SK-MEL-5 (cell line): ENCODE results near the gene SOCS6. TPM values are rescaled to one million over a fixed set of nuclear protein-coding genes. Genes with fewer than 3 reads are reported as not detected.
"Not testable (repeated sequence)": the region's sequence is repeated elsewhere in the genome, so short reads cannot be mapped to it uniquely, and the experiment has no call there.

Source experiments
- DNase-seq: peaks from one replicate; pipeline ENCODE4 v3.0.0-alpha.2; 2016; ENCODE audit warnings: low read depth, low spot score
- in situ Hi-C: cut with HindIII; loops from 2 replicates; pipeline ENCODE4 v1.10.0; 2016; ENCODE audit warnings: low sequenced_read_pairs, high pct_unique_total_duplicates, low pct_unique_long_range_greater_than_20kb
- polyA plus RNA-seq, 2 experiments: library from polyadenylated mRNA; depleted of rRNA; stranded (reverse); fragments of >200 nt; gene quantifications; 2 replicates each; pipeline ENCODE4 v1.2.3, GENCODE V29; 2015
- total RNA-seq: library from RNA; depleted of rRNA; stranded (reverse); fragments of >200 nt; shearing (Covaris generic); gene quantifications from 2 replicates; pipeline ENCODE4 v1.2.3, GENCODE V29; 2014; rRNA removed

The SOCS6 gene
- total RNA-seq: 29.6 and 33.3 TPM in 2 replicates
- 18.8 and 19.5 TPM in 2 replicates for polyA plus RNA-seq (2015; cell fraction: cytosol; rRNA removed)
- polyA plus RNA-seq (2015; cell fraction: nucleus; rRNA removed): 24.6 and 30.7 TPM in 2 replicates

GRCh38 chr18:70288851-70289328 is at the start of gene SOCS6:
Gene SOCS6, plus strand, starts transcription at chr18:70289045. Its CDS starts 35,624 bp downstream, at chr18:70324669.
- in situ Hi-C loops: no loop called here
- peak; percentile 37 for DNase-seq

DNA sequence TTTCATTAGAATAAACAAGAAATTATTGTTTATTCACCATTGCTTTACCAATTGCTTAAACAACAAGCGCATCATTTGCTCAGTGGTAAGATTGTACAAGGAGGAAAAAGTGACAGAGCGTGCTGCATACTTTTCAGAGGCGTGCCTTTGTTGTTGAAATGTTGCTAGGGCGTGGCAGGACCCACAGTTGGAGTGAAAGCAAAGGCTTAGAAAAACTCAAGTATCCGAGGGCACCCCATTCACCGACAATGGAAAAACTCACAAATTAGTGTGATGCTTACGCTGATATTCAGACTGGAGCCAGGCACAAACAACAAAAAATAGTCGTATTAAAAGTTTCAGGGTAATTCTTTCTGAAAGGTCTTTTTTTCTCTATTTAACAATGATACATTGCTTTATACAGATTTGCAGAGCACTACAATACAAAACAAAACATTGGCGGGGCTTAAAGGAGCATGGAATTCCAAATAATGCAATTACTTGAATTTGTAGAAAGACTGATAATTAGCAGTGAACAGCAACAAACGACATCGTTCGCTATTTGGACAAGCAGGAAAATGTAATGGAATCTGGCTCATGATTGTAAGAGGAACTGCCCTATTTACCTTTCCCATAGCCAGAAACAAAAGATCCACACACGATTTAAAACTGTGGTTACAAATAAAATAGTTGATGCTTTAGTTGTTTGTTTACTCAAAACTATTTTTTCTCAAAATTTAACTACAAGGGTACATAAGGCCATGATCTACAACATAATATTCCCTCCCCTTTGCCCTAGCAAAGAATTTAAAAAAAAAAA is 45.5 kb upstream of the SOCS6 start:
- DNase-seq: no peak
- in situ Hi-C loops: no loop called here

DNA sequence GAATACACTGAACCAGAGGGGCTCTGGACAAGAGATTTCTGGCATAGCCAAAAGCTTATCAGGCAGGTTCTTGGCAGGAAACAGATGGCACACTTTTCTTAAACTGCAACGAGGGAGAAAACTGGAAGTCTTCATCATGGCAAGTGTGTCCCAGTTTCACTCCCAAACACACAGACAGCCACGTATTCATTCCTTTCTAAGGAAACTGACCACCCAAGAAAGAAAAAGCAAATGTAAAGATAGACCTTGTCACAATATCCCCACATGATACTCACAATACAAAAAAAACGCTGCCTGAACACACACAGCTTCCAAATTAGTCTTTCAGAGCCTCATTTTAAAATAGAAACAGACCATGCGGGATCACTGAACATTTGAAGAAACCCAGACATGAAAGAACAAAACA is 42.8 kb upstream of the SOCS6 start:
- in situ Hi-C loops: no loop called here
- peak; percentile 46 for DNase-seq

- DNase-seq: no peak
- in situ Hi-C loops: no loop called here
Observed at GRCh38 chr18:70249118-70249517, 39.7 kb upstream of the SOCS6 start.

DNA sequence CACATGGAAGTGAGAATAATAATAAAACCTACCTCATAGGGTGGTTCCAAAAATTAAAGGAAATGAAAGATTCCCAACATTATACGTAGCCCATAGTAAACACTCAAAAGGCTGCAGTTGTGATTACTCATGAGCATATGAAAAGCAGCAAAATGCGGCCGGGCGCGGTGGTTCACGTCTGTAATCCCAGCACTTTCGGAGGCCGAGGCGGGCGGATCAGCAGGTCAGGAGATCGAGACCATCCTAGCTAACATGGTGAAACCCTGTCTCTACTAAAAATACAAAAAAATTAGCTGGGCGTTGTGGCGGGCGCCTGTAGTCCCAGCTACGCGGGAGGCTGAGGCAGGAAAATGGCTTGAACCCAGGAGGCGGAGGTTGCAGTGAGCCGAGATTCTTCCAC is 39.0 kb upstream of the SOCS6 start:
- DNase-seq, in situ Hi-C loops: not testable (repeated sequence)

DNA sequence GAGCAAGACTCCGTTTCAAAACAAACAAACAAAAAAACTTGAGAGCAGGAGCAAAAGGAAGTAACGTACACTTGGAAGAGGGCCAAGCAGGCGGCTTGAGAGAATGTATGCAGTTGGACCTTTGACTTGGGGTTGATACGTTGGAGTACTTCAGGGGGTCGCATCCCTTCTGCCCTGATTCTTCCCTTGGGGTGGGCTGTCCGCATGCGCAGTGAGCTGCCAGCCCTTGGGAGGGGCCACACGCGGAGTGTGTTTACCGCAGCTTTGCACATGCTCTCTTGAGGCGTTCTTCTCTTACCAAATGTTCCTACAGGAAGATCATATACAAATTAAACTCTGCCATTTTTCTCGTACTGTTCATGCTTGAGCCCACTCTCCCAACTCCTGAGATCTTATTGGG is 38.1 kb upstream of the SOCS6 start:
- in situ Hi-C loops: no loop called here
- DNase-seq: no peak

DNA sequence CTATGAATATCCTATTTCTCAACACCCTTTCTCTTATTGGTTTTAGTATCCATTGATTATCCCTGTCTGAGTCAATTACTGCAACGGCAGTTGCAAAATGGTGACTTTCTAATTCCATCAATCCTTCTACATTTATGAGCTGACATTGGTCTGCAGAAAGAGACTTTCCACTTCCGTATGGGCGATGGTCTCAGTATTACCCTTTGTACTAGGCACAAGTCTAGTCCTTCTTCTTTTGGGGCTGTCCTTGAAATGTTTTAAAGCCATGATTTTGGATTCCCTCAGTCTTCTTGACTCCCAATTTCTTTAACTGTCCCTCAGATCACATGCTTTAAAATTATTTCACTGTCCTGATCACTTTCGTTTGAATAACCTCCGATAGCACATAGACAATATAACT is 32.7 kb upstream of the SOCS6 start:
- in situ Hi-C loops: no loop called here
- peak; percentile 72 for DNase-seq

DNA sequence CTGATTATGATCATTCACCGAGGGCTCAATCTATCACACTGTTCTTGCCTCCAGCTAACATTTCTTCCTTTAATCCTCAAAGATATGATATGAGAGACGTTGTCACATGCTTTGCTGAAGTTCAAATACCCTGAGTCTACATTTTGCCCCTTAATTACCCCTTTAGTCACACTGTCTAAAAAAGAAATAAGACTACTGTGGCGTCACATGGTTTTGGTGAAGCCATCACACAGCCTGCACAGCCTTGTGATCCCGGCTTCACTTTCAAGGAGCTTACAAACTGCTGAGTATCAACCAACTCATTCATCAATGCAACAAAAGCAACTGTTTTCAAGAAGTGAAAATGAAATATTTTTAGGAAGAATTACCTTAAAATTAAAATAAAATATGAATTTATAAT is 31.9 kb upstream of the SOCS6 start:
- in situ Hi-C loops: no loop called here
- peak; percentile 97 for DNase-seq

DNA sequence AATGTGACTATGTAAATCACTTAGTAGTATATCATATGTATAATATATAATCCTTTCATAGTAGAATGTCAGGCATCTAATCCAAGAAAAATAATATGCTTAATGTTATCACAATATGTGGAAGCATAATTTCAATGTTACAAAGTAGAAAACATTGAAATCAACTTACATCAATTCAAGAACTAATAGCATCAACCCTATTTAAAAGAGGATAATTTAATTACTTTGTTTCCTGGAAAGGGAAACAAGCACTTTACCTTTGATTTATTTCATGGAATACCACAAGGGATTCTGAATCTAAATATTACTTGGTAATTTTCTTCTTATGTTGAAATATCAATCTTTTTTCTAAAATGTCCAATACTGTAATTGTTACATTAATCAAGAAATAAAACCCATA is 30.6 kb upstream of the SOCS6 start:
- no peak for DNase-seq

GRCh38 chr18:70260683-70261082 is 28.2 kb upstream of the SOCS6 start:
- peak; percentile 71 for DNase-seq
- in situ Hi-C loops: no loop called here

More for the DNA sequence above, 30.6 kb upstream of the SOCS6 start:
- in situ Hi-C loops: no loop called here

DNA sequence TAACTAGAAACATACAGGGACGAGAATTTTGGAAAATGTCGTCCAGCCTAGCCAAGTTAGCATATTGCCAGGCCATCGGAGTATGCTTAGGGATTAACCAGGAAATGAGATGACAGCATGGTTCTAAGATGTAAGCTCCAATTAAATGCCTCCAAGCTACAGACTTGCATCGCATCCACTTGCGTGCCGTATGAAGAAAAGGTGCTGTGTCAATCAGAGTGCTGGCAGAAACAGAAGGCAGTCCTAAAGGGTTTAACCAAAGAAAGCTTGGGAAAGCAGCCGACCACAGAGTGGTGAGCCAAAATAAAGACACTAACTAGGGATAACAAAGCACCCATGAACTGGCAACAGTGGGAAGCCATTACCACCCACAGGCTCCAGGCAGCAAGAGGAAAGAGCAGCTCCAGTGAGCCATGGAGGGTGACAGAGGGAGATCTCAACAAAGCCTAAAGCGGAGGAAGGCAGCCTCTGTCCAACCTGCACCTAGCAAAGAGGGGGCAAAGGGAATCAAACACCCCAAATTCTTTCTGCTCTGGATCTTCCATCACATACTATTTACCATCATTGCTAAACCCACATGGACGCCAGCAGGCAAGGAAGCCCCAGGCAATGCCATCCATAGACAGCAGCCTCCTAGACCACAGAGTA is 27.6 kb upstream of the SOCS6 start:
- in situ Hi-C loops: no loop called here
- peak; percentile 84 for DNase-seq

DNA sequence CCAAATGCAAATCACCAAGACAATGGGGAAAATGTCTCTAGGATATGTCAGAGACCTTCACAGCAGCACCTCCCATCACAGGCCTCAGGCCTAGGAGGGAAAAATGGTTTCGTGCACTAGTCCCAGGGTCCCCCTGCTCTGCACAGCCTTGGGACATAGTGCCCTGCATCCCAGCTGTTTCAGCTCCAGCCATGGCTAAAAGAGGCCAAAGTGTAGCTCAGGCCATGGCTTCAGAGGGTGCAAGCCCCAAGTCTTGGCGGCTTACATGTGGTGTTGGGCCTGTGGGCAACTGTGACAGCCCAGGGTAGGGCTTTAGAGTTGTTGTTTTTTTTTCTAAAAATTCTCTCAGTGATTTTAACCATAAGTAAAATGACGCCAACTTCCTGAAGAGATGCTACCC is 25.5 kb upstream of the SOCS6 start:
- in situ Hi-C loops: no loop called here
- no peak for DNase-seq

GRCh38 chr18:70271742-70272141 is 17.1 kb upstream of the SOCS6 start:
- in situ Hi-C loops: no loop called here

DNA sequence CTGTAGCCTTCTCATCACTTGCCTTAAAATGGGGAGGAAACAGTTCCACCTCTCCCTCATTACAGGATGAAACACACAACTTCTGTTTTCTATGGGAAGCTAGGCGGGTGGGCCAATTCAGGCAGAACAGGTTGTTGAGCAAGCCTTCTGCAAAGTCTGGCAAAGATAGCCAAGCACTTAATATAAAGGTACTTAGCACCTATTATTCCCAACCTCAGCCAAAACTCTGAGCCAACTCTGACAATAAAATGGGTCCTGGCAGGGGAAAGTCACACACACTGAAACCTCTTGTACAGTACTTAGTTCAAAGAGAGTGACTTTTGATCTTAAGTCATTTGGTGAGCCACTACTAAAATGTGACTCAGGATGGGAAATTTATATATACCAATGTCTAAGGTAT is 15.8 kb upstream of the SOCS6 start:
- in situ Hi-C loops: no loop called here
- no peak for DNase-seq

More at GRCh38 chr18:70271742-70272141, 17.1 kb upstream of the SOCS6 start:
- DNase-seq: no peak

- no peak for DNase-seq
- in situ Hi-C loops: no loop called here
Observed at GRCh38 chr18:70276416-70277191, 12.2 kb upstream of the SOCS6 start.

GRCh38 chr18:70279470-70279869 is 9.4 kb upstream of the SOCS6 start:
- in situ Hi-C loops: no loop called here
- DNase-seq: no peak

DNA sequence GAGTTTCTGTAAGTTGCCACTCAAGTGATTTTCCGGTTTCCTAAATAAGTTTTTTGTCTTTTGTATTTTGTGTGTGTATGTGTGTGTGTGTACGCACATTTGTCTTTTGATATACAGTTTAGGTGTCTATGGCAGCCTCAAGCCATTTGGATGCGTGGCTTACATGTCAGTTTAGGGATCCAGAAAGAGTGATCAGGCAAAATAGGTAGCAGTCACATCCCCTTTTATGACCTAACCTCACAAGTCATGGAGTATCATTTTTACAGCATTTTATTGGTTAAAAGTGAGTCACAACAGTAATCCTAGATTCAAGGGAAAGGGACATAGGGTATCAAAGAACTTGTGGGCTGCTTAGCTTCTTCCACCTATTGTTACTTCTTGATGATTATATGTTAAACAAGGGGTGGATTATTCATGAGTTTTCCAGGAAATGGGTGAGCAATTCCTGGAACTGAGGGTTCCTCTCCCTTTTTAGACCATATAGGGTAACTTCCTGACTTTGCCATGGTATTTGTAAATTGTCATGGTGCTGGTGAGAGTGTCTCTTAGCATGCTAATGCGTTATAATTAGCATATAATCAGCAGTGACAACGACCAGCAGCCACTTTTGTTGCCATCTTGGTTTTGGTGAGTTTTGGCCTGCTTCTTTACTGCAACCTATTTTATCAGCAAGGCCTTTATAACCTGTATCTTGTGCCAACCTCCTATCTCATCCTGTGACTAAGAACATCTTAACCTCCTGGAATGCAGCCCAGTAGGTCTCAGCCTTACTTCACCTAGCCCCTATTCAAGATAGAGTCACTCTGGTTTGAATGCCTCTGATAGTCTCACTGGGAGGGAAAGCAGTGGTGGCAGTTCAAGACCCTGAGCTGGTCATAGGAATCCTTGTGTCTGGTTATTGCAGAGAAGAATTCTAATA is 8.6 kb upstream of the SOCS6 start:
- in situ Hi-C loops: no loop called here
- no peak for DNase-seq
